Gastroesophageal sphincter (tissue), 3 donors: ENCODE results near the gene ZNF451.

Experiments
- CTCF ChIP-seq, 4 experiments: fragments of 200-600 bp in 2 of 4; fragments of 450-650 bp in 2 of 4; sonication (generic) in 1 of 4; IDR thresholded peaks; one replicate each; pipeline ENCODE4 v1.5.1; 2017 to 2019; ENCODE audit warnings: antibody characterized with exemption in 4 of 4, mild to moderate bottlenecking in 2 of 4, moderate library complexity in 2 of 4
- POLR2AphosphoS5 ChIP-seq: sonication (generic); formaldehyde crosslinking; IDR thresholded peaks from one replicate; pipeline ENCODE4 v1.6.1; 2017; ENCODE audit warnings: antibody characterized with exemption

- TF ChIP-seq CTCF (IDR thresholded peaks at IDR 0.05): peak in 1 of 4 experiments; percentile 4
- peak; percentile 92 for TF ChIP-seq POLR2AphosphoS5
Measured at GRCh38 chr6:57173886-57174510, 84.0 kb downstream of the ZNF451 start.
